PC-3 (cell line): ENCODE results near the gene NR2C2AP. TPM values are rescaled to one million over a fixed set of nuclear protein-coding genes. Genes with fewer than 3 reads are reported as not detected.

ENCODE experiments used
- ATAC-seq: fragments of 200-7000 bp; cut with Tn5 transposase; 2 replicates; pipeline ENCODE4 v1.9.1; 2020; ENCODE audit warnings: mild to moderate bottlenecking, moderate library complexity
- BruUV-seq: library from RNA; stranded (reverse); fragments of 400-500 nt; replicated peaks from 2 replicates; lab custom pipeline; 2021; lab: Mats Ljungman, UMichigan
- CTCF ChIA-PET: fragments of 300-600 bp; sonication (Branson Sonifier 250); formaldehyde crosslinking; loops from one replicate; lab custom pipeline; 2022; ENCODE audit warnings: antibody characterized with exemption; lab: Charles Lee
- POLR2A ChIA-PET: fragments of 300-600 bp; sonication (Branson Sonifier 250); formaldehyde crosslinking; loops from one replicate; lab custom pipeline; 2022; ENCODE audit warnings: antibody characterized with exemption; ENCODE audit not compliant: unreplicated experiment; lab: Charles Lee
- DNase-seq: peaks from one replicate; pipeline ENCODE4 v3.0.0-alpha.2; 2015
- H2AFZ ChIP-seq: fragments of 300-600 bp; sonication (generic); 2 replicates; pipeline ENCODE4 v1.6.0; 2016; ENCODE audit warnings: antibody characterized with exemption, low read length
- H3F3A ChIP-seq: fragments of 300-600 bp; sonication (generic); one replicate; pipeline ENCODE4 v1.6.0; 2017; ENCODE audit warnings: antibody characterized with exemption, low read length, control low read depth, mild to moderate bottlenecking; ENCODE audit not compliant: unreplicated experiment
- H3K27ac ChIP-seq: fragments of 300-600 bp; sonication (generic); 2 replicates; pipeline ENCODE4 v1.5.1; 2016; ENCODE audit warnings: mild to moderate bottlenecking, low read length
- H3K27me3 ChIP-seq: fragments of 300-600 bp; sonication (generic); 2 replicates; pipeline ENCODE4 v1.6.1; 2016; ENCODE audit warnings: low read length, mixed read lengths
- H3K36me3 ChIP-seq: fragments of 300-600 bp; sonication (generic); 2 replicates; pipeline ENCODE4 v1.6.1; 2016; ENCODE audit warnings: low read depth, mixed run types, low read length, mixed read lengths
- H3K4me1 ChIP-seq: fragments of 300-600 bp; sonication (generic); 2 replicates; pipeline ENCODE4 v1.5.1; 2016; ENCODE audit warnings: low read length; ENCODE audit not compliant: insufficient read depth
- H3K4me2 ChIP-seq: fragments of 300-600 bp; sonication (generic); 2 replicates; pipeline ENCODE4 v1.6.0; 2016; ENCODE audit warnings: low read length
- H3K4me3 ChIP-seq: fragments of 300-600 bp; sonication (generic); 2 replicates; pipeline ENCODE4 v1.5.1; 2016; ENCODE audit warnings: mild to moderate bottlenecking, low read length, mixed read lengths
- H3K79me2 ChIP-seq: fragments of 300-600 bp; sonication (generic); 2 replicates; pipeline ENCODE4 v1.6.1; 2017; ENCODE audit warnings: low read length, mixed read lengths
- H3K9ac ChIP-seq: fragments of 300-600 bp; sonication (generic); 2 replicates; pipeline ENCODE4 v1.6.0; 2016; ENCODE audit warnings: mild to moderate bottlenecking, low read length
- H3K9me2 ChIP-seq: fragments of 300-600 bp; sonication (generic); replicated peaks from 2 replicates; pipeline ENCODE4 v1.6.1; 2016; ENCODE audit warnings: mixed run types, low read length, mixed read lengths
- H3K9me3 ChIP-seq: fragments of 300-600 bp; sonication (generic); 2 replicates; pipeline ENCODE4 v1.6.1; 2016; ENCODE audit warnings: low read length, mixed read lengths
- H4K20me1 ChIP-seq: fragments of 300-600 bp; sonication (generic); 2 replicates; pipeline ENCODE4 v1.6.1; 2016; ENCODE audit warnings: low read length, mixed read lengths
- EZH2 ChIP-seq: fragments of 300-600 bp; sonication (generic); IDR thresholded peaks from one replicate; pipeline ENCODE4 v1.6.1; 2017; ENCODE audit warnings: antibody characterized with exemption, mild to moderate bottlenecking, low read length; ENCODE audit not compliant: unreplicated experiment
- EZH2phosphoT487 ChIP-seq: fragments of 300-600 bp; sonication (generic); IDR thresholded peaks from 2 replicates; pipeline ENCODE4 v1.6.1; 2018; ENCODE audit warnings: mild to moderate bottlenecking, antibody characterized with exemption, low read length, borderline replicate concordance
- intact Hi-C: fragments of 100-400 bp; cut with micrococcal nuclease; formaldehyde crosslinking; loops from 2 replicates; pipeline ENCODE4 v1.9.0; 2023
- total RNA-seq: library from RNA; depleted of rRNA; stranded (reverse); fragments of >200 nt; gene quantifications from 2 replicates; pipeline ENCODE4 v1.2.3, GENCODE V29; 2014
- TF ChIP-seq, protein P1 (sequence below): fragments of 300-600 bp; sonication (generic); conservative IDR thresholded peaks from 2 replicates; pipeline ENCODE4 v1.5.1; 2017; ENCODE audit warnings: antibody characterized with exemption, low read depth, mild to moderate bottlenecking, low read length

Gene NR2C2AP
- total RNA-seq, 1 experiment from 2014 or later, result 39.3 TPM

DNA sequence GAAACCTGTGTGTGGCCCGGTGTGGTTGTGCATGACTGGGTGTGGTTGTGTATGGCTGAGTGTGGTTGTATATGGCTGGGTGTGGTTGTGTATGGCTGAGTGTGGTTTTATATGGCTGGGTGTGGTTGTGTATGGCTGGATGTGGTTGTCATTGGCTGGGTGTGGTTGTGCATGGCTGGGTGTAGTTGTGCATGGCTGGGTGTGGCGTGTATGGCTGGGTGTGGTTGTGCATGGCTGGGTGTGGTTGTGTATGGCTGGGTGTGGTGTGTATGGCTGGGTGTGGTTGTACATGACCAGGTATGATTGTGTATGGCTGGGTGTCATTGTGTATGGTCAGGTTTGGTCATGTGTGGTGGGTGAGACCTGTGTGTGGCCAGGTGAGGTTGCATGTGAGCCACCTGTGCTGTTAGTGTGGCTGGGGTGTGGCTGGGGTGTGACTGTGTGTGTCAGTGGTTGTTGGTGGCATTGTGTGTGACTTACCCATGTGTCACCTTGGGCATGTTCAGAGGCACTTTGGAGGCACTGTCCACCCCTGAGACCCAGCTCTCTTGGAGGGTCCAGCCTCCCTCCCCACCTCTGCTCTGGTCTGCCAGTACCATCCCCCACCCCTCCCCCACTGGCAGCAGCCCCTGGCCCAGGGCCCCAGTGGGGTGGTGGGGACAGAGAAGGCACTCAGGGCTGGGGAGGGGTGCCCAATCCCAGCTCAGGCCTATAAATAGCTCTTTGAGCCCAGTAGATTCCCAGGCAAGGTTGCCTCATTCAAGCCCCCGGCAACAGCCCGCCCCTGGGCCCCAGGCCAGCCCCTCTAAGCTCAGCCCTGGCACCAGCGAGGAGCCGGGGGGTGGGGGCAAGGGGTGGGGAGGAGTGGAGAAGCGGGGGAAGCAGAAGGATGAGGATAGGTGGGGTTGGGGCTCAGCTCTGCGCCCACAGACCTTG is 4.7 kb upstream of the NR2C2AP start:
- no peak overlapping the region for H3K9ac ChIP-seq
- no peak for ATAC-seq
- DNase-seq, result no peak
- BruUV-seq, result no TSS peak
- CTCF ChIA-PET, result no interaction called here
- no peaks in the 10 kb centered on the region for H3K9me3 ChIP-seq
- H3K9me2 ChIP-seq, result no peaks in the 10 kb centered on the region
- peaks cover 2% of the 10 kb centered on the region for H3K4me1 ChIP-seq
- intact Hi-C loops, result no loop called here
- H3K27ac ChIP-seq, result no peak overlapping the region
- no peak overlapping the region for H2AFZ ChIP-seq
- POLR2A ChIA-PET, result interaction anchor here (0.7 kb wide), 1 partner anchor 99 kb away, joined by 4 read pairs; no protein-coding TSS in a partner anchor
- H3K79me2 ChIP-seq, result peaks cover 3% of the 10 kb centered on the region
- no peak overlapping the region for H3K4me3 ChIP-seq
- H3K36me3 ChIP-seq, result no peaks in the 10 kb centered on the region
- H4K20me1 ChIP-seq, result no peaks in the 10 kb centered on the region
- H3F3A ChIP-seq, result no peaks in the 10 kb centered on the region
- no peak for TF ChIP-seq EZH2
- TF ChIP-seq, protein P1, sequence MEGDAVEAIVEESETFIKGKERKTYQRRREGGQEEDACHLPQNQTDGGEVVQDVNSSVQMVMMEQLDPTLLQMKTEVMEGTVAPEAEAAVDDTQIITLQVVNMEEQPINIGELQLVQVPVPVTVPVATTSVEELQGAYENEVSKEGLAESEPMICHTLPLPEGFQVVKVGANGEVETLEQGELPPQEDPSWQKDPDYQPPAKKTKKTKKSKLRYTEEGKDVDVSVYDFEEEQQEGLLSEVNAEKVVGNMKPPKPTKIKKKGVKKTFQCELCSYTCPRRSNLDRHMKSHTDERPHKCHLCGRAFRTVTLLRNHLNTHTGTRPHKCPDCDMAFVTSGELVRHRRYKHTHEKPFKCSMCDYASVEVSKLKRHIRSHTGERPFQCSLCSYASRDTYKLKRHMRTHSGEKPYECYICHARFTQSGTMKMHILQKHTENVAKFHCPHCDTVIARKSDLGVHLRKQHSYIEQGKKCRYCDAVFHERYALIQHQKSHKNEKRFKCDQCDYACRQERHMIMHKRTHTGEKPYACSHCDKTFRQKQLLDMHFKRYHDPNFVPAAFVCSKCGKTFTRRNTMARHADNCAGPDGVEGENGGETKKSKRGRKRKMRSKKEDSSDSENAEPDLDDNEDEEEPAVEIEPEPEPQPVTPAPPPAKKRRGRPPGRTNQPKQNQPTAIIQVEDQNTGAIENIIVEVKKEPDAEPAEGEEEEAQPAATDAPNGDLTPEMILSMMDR, result no peak
- TF ChIP-seq EZH2phosphoT487, result no peak
- H3K27me3 ChIP-seq, result peaks cover 8% of the 10 kb centered on the region
- no peak overlapping the region for H3K4me2 ChIP-seq

DNA sequence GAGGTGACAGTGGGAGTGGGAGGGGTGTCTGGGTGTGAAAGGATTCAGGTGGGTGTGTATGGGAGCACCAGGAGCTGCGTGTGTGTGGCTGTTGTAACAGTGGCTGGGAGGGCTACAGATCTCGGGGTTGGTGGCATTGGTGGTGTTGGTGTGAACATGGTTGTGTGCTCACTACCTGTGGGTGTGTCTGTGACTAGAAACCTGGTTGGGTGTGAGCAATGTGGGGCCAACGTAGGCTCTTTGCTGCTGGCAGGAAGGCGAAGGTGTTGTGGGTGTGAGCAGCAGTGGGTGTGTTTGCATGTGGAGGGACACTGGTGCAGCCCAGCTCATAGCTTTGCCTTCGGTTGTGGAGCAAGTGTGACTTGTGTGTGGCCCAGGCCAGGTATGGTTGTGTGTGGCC is 3.7 kb upstream of the NR2C2AP start:
- intact Hi-C loops, result no loop called here
- ATAC-seq, result no peak
- no peak for DNase-seq
- no peak overlapping the region for H3K4me3 ChIP-seq
- H3K4me2 ChIP-seq, result no peak overlapping the region
- H3K4me1 ChIP-seq, result peaks cover 12% of the 10 kb centered on the region
- POLR2A ChIA-PET, result no interaction called here
- H3K27me3 ChIP-seq, result peaks cover 6% of the 10 kb centered on the region
- H4K20me1 ChIP-seq, result no peaks in the 10 kb centered on the region
- H3K36me3 ChIP-seq, result peaks cover 4% of the 10 kb centered on the region; the same call in 1 of the 2 replicates
- no peaks in the 10 kb centered on the region for H3F3A ChIP-seq
- TF ChIP-seq, protein P1, result no peak
- TF ChIP-seq EZH2 (no peak), EZH2phosphoT487 (no peak)
- no peak overlapping the region for H2AFZ ChIP-seq
- no peaks in the 10 kb centered on the region for H3K9me2 ChIP-seq
- CTCF ChIA-PET, result no interaction called here
- no TSS peak for BruUV-seq
- H3K27ac ChIP-seq, result no peak overlapping the region
- no peaks in the 10 kb centered on the region for H3K9me3 ChIP-seq
- H3K9ac ChIP-seq, result no peak overlapping the region
- H3K79me2 ChIP-seq, result peaks cover 12% of the 10 kb centered on the region
